K562 (cell line): ENCODE measurements around the gene SAA2. TPM values are rescaled to one million over a fixed set of nuclear protein-coding genes. Genes with fewer than 3 reads are reported as not detected.
"Not testable (repeated sequence)": the region's sequence is repeated elsewhere in the genome, so short reads cannot be mapped to it uniquely, and the experiment has no call there.

ENCODE experiments used
- ATAC-seq: fragments of 200-7000 bp; cut with Tn5 transposase; 3 replicates; pipeline ENCODE4 v1.9.1; 2020; ENCODE audit warnings: moderate library complexity
- BruUV-seq: library from RNA; stranded (reverse); fragments of 400-500 nt; replicated peaks from 2 replicates; lab custom pipeline; 2021; lab: Mats Ljungman, UMichigan
- CTCF ChIA-PET: fragments of 300-600 bp; formaldehyde crosslinking; extraction: SDS; loops from one replicate; lab custom pipeline; 2021; ENCODE audit warnings: low intra/inter-chr PET ratio; lab: Yijun Ruan, JAX
- POLR2A ChIA-PET: fragments of 300-600, 350-650 bp; sonication (Branson Sonifier 250); formaldehyde crosslinking; extraction: SDS; loops from one replicate; lab custom pipeline; 2021; ENCODE audit warnings: antibody characterized with exemption, inconsistent platforms; lab: Yijun Ruan, JAX
- DNase-seq, 4 experiments: peaks; one replicate each; pipeline versions ENCODE4 v3.0.0 to v3.0.0-alpha.2; 2011 to 2018; ENCODE audit warnings: low spot score in 3 of 4, mixed read lengths in 3 of 4; ENCODE audit errors: extremely low read depth in 1 of 4
- FAIRE-seq: peaks from 2 replicates; lab custom pipeline; 2011; peaks lifted over from hg19 to GRCh38; lab: Jason Lieb, UNC
- H2AFZ ChIP-seq: 2 replicates; pipeline ENCODE4 v1.6.0; 2011; ENCODE audit warnings: low read depth, low read length, control low read depth, inconsistent platforms
- H3K27ac ChIP-seq: fragments of 200-600 bp; 3 replicates; pipeline ENCODE4 v1.8.0; 2011; ENCODE audit warnings: low read depth, mild to moderate bottlenecking, control low read depth, inconsistent platforms, low read length, moderate library complexity, mixed read lengths; ENCODE audit errors: extremely low read depth
- H3K27me3 ChIP-seq, 2 experiments: fragments of 300-600 bp in 1 of 2; 2 replicates in 1 of 2; 3 replicates in 1 of 2; pipeline versions ENCODE4 v1.6.0 to v1.8.0; 2011; ENCODE audit warnings: inconsistent platforms in 2 of 2, low read length in 2 of 2, mild to moderate bottlenecking in 1 of 2, mixed read lengths in 1 of 2, moderate library complexity in 1 of 2; ENCODE audit not compliant: control insufficient read depth in 2 of 2, insufficient read depth in 2 of 2
- H3K36me3 ChIP-seq: fragments of 300-600 bp; 3 replicates; pipeline ENCODE4 v1.8.0; 2011; ENCODE audit warnings: mild to moderate bottlenecking, low read length, inconsistent platforms; ENCODE audit not compliant: control insufficient read depth, insufficient read depth
- H3K4me1 ChIP-seq, 2 experiments: fragments of 200-600 bp in 1 of 2; replicated peaks in 1 of 2; 2 replicates in 1 of 2; 3 replicates in 1 of 2; pipeline versions ENCODE4 v1.5.1 to v1.8.0; 2011; ENCODE audit warnings: inconsistent platforms in 2 of 2, low read length in 2 of 2, mild to moderate bottlenecking in 1 of 2, mixed read lengths in 1 of 2, moderate library complexity in 1 of 2; ENCODE audit not compliant: control insufficient read depth in 2 of 2, insufficient read depth in 2 of 2
- H3K4me2 ChIP-seq: 2 replicates; pipeline ENCODE4 v1.6.1; 2011; ENCODE audit warnings: low read length, control low read depth, inconsistent platforms, mixed read lengths; ENCODE audit not compliant: insufficient read depth
- H3K4me3 ChIP-seq: fragments of 200-600 bp; sonication (generic), shearing (Covaris generic); 2 replicates; pipeline ENCODE4 v1.5.1; 2016; ENCODE audit warnings: control low read depth, inconsistent platforms
- H3K79me2 ChIP-seq: fragments of 200-600 bp; 3 replicates; pipeline ENCODE4 v1.8.0; 2011; ENCODE audit warnings: low read length, inconsistent platforms; ENCODE audit not compliant: control insufficient read depth, insufficient read depth
- H3K9ac ChIP-seq, 2 experiments: 2 replicates each; pipeline versions ENCODE4 v1.6.0 to v1.6.1; 2011; ENCODE audit warnings: low read depth in 2 of 2, low read length in 2 of 2, control low read depth in 1 of 2, inconsistent platforms in 1 of 2, mild to moderate bottlenecking in 1 of 2, mixed read lengths in 1 of 2; ENCODE audit not compliant: insufficient read depth in 1 of 2
- H3K9me1 ChIP-seq: one replicate; pipeline ENCODE4 v1.6.0; 2011; ENCODE audit warnings: inconsistent platforms, mild to moderate bottlenecking, low read length, moderate library complexity; ENCODE audit not compliant: control insufficient read depth, insufficient read depth
- H3K9me3 ChIP-seq: replicated peaks from 2 replicates; pipeline ENCODE4 v1.5.1; 2011; ENCODE audit warnings: low read depth, low read length, inconsistent platforms; ENCODE audit not compliant: control insufficient read depth, insufficient read depth
- H4K20me1 ChIP-seq: replicated peaks from 2 replicates; pipeline ENCODE4 v1.6.1; 2011; ENCODE audit warnings: low read length, inconsistent platforms, mixed read lengths; ENCODE audit not compliant: control insufficient read depth, insufficient read depth
- ARID2 ChIP-seq: fragments of 450-650 bp; IDR thresholded peaks from 2 replicates; pipeline ENCODE4 v1.6.1; 2017; ENCODE audit warnings: antibody characterized with exemption, mild to moderate bottlenecking
- CEBPB ChIP-seq: fragments of 450-650 bp; IDR thresholded peaks from 2 replicates; pipeline ENCODE4 v1.6.1; 2016; ENCODE audit warnings: missing genetic modification characterization, missing compliant biosample characterization
- CEBPG ChIP-seq, 3 experiments: fragments of 200-800 bp in 1 of 3; sonication (Bioruptor generic) in 1 of 3; sonication (generic) in 1 of 3; formaldehyde crosslinking in 1 of 3; IDR thresholded peaks in 2 of 3; conservative IDR thresholded peaks in 1 of 3; 2 replicates each; pipeline versions ENCODE4 v1.6.1 to v1.8.0; 2016 to 2022; ENCODE audit warnings: missing compliant biosample characterization in 2 of 3, missing genetic modification characterization in 2 of 3, mild to moderate bottlenecking in 1 of 3, missing genetic modification reagents in 1 of 3
- HEY1 ChIP-seq: fragments of 250-450 bp; sonication (Bioruptor Pico); IDR thresholded peaks from 2 replicates; pipeline ENCODE4 v1.5.0; 2020; ENCODE audit warnings: mild to moderate bottlenecking, moderate library complexity, borderline replicate concordance
- PHF20 ChIP-seq: fragments of 450-650 bp; IDR thresholded peaks from 2 replicates; pipeline ENCODE4 v1.6.1; 2018; ENCODE audit not compliant: partially characterized antibody
- ZNF124 ChIP-seq: sonication (generic); formaldehyde crosslinking; IDR thresholded peaks from 2 replicates; pipeline ENCODE4 v1.8.1; 2022; ENCODE audit warnings: missing genetic modification reagents
- ZNF316 ChIP-seq: fragments of 450-650 bp; IDR thresholded peaks from 2 replicates; pipeline ENCODE4 v1.6.1; 2016
- WGBS: fragments of 100-300 bp; shearing (Covaris generic); methylation state at CpG from one replicate; pipeline ENCODE4 v1.1.6; 2016; ENCODE audit warnings: low coverage, mixed read lengths; ENCODE audit not compliant: insufficient coverage; ENCODE audit errors: missing lambda C conversion rate; 5-methylcytosine and 5-hydroxymethylcytosine counted together
- in situ Hi-C: fragments of 300-500 bp; cut with MboI; formaldehyde crosslinking; loops from 4 replicates; pipeline ENCODE4 v1.15.0; 2018; ENCODE audit warnings: inconsistent platforms, mixed read lengths
- intact Hi-C: fragments of 100-400 bp; cut with micrococcal nuclease; formaldehyde crosslinking; loops from 2 replicates; pipeline ENCODE4 v1.14.2; 2022
- polyA plus RNA-seq, 8 experiments: library from polyadenylated mRNA; depleted of rRNA in 4 of 8; stranded (reverse) in 5 of 8; unstranded in 3 of 8; fragments of >200 nt; fragmentation: Nextera tagmentation in 2 of 8; fragmentation: Illumina TruSeq in 1 of 8; extraction: Ambion mirVana in 2 of 8; extraction: Trizol in 1 of 8; gene quantifications; 2 replicates each; pipeline versions ENCODE4 v1.2.1 to v1.2.3, GENCODE V29; 2011 to 2014; ENCODE audit warnings: inconsistent platforms in 1 of 8, missing spikeins in 1 of 8
- total RNA-seq, 7 experiments: library from RNA; depleted of rRNA in 6 of 7; stranded (reverse); fragments of >200 nt in 6 of 7; fragmentation: Illumina TruSeq in 2 of 7; extraction: Trizol in 2 of 7; gene quantifications; 2 replicates each; pipeline versions ENCODE4 v1.2.1 to v1.2.3, GENCODE V29; 2011 to 2021; ENCODE audit warnings: low replicate concordance in 1 of 7

The SAA2 gene
- total and polyA plus RNA-seq, 9 of the 15 experiments (the other 6 are each of a cell fraction or from before 2014, with no cell fraction given): 4.6 TPM; not detected in 8

GRCh38 chr11:18262681-18263350 lies 14.3 kb upstream of the SAA2 start:
- peak; percentile 43 for TF ChIP-seq CEBPB
- not testable (repeated sequence) for TF ChIP-seq CEBPG (CRISPR knock-in tag; IDR thresholded peaks at IDR 0.05)
- TF ChIP-seq CEBPG (tag; conservative IDR thresholded peaks at IDR 0.05 in 1 of 2, IDR thresholded peaks at IDR 0.05 in 1 of 2): peak in 1 of 2 experiments; percentile 22; a peak in 1 of 4 replicates
- TF ChIP-seq, all 486 proteins: peak for 2; not testable (repeated sequence) for 484
- H2AFZ ChIP-seq, in situ Hi-C loops, H4K20me1 ChIP-seq, H3K4me3 ChIP-seq, H3K4me1 ChIP-seq, H3K27ac ChIP-seq, CTCF ChIA-PET, FAIRE-seq, H3K79me2 ChIP-seq, H3K4me2 ChIP-seq, H3K9ac ChIP-seq, intact Hi-C loops, DNase-seq, BruUV-seq, H3K9me3 ChIP-seq, H3K36me3 ChIP-seq, ATAC-seq, H3K9me1 ChIP-seq: not testable (repeated sequence)
- 2% methylated on average over 7 of the region's 8 CpGs for WGBS
- POLR2A ChIA-PET: interaction anchor here (0.6 to 1.3 kb wide), 2 partner anchors 13 to 17 kb away, joined by 3 read pairs; no protein-coding TSS in a partner anchor
- H3K27me3 ChIP-seq: peaks cover 28 to 44% of the 10 kb centered on the region in 2 experiments; a peak in 4 of 5 replicates

GRCh38 chr11:18261721-18262120 lies 13.3 kb upstream of the SAA2 start:
- Histone ChIP-seq H3K79me2 (no peaks in the 10 kb centered on the region), H3K36me3 (no peaks in the 10 kb centered on the region), H3K9me1 (no peaks in the 10 kb centered on the region), H3K4me2 (no peak overlapping the region), H3K9me3 (no peaks in the 10 kb centered on the region), H3K4me3 (no peak overlapping the region), H3K27ac (no peak overlapping the region), H3K9ac (no peak overlapping the region), H4K20me1 (0 out of 2 replicates have a peak, but pooled peaks cover 2% of the 10 kb centered on the region), H2AFZ (no peak overlapping the region), H3K4me1 (no peaks in the 10 kb centered on the region), H3K27me3 (peaks cover 31 to 43% of the 10 kb centered on the region in 2 experiments; a peak in 4 of 5 replicates)
- POLR2A ChIA-PET: no interaction called here
- FAIRE-seq (no peak), ATAC-seq (no peak), DNase-seq (no peak)
- no peak for TF ChIP-seq HEY1
- no peak for TF ChIP-seq ARID2
- TF ChIP-seq PHF20: no peak
- no peak for TF ChIP-seq ZNF124 (CRISPR knock-in tag)
- no peak for TF ChIP-seq ZNF316
- intact Hi-C loops (no loop called here), in situ Hi-C loops (no loop called here)
- CTCF ChIA-PET: no interaction called here
- WGBS: 30% methylated on average over 7 of the region's 14 CpGs
- BruUV-seq: no TSS peak
